Measurements from ENCODE around the gene THAP11. TPM values are rescaled to one million over a fixed set of nuclear protein-coding genes. Genes with fewer than 3 reads are reported as not detected.

THAP11 gene
- total and polyA plus RNA-seq, 2 of the 13 experiments (the other 11 are each of a cell fraction or from before 2014, with no cell fraction given): 44.2 to 53.4 TPM

GRCh38 chr16:67872631-67873434 is 30.7 kb downstream of the THAP11 start, which contains the start of gene EDC4 (continued):
- TF ChIP-seq, protein P1, sequence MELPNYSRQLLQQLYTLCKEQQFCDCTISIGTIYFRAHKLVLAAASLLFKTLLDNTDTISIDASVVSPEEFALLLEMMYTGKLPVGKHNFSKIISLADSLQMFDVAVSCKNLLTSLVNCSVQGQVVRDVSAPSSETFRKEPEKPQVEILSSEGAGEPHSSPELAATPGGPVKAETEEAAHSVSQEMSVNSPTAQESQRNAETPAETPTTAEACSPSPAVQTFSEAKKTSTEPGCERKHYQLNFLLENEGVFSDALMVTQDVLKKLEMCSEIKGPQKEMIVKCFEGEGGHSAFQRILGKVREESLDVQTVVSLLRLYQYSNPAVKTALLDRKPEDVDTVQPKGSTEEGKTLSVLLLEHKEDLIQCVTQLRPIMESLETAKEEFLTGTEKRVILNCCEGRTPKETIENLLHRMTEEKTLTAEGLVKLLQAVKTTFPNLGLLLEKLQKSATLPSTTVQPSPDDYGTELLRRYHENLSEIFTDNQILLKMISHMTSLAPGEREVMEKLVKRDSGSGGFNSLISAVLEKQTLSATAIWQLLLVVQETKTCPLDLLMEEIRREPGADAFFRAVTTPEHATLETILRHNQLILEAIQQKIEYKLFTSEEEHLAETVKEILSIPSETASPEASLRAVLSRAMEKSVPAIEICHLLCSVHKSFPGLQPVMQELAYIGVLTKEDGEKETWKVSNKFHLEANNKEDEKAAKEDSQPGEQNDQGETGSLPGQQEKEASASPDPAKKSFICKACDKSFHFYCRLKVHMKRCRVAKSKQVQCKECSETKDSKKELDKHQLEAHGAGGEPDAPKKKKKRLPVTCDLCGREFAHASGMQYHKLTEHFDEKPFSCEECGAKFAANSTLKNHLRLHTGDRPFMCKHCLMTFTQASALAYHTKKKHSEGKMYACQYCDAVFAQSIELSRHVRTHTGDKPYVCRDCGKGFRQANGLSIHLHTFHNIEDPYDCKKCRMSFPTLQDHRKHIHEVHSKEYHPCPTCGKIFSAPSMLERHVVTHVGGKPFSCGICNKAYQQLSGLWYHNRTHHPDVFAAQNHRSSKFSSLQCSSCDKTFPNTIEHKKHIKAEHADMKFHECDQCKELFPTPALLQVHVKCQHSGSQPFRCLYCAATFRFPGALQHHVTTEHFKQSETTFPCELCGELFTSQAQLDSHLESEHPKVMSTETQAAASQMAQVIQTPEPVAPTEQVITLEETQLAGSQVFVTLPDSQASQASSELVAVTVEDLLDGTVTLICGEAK (IDR thresholded peaks at IDR 0.05): peak; percentile 94
- TF ChIP-seq, protein P1 (CRISPR knock-in tag; IDR thresholded peaks at IDR 0.05): peak; percentile 86
- TF ChIP-seq HMG20A (CRISPR knock-in tag; IDR thresholded peaks at IDR 0.05; ENCODE audit: borderline replicate concordance) (peak; percentile 39; the same call in 1 of the 2 replicates), ZNF547 (CRISPR knock-in tag; IDR thresholded peaks at IDR 0.05) (peak; percentile 81), UBTF (CRISPR knock-in tag; IDR thresholded peaks at IDR 0.05) (peak; percentile 84), GABPA (IDR thresholded peaks at IDR 0.05; ENCODE audit: low read depth, low read length) (peak; percentile 98), GABPA (CRISPR knock-in tag; IDR thresholded peaks at IDR 0.05; ENCODE audit: low read depth) (peak; percentile 96), ETV5 (CRISPR knock-in tag; IDR thresholded peaks at IDR 0.05; ENCODE audit: borderline replicate concordance) (peak; percentile 93), FOXK1 (CRISPR knock-in tag; IDR thresholded peaks at IDR 0.05; ENCODE audit: borderline replicate concordance, low read depth) (peak; percentile 82; the same call in 1 of the 2 replicates), ATF7-NPFF (CRISPR knock-in tag; IDR thresholded peaks at IDR 0.05; ENCODE audit: low read depth) (peak; percentile 90), ZNF362 (CRISPR knock-in tag; IDR thresholded peaks at IDR 0.05; ENCODE audit: borderline replicate concordance) (no peak; the same call in 1 of the 2 replicates)
- TF ChIP-seq, protein P2, sequence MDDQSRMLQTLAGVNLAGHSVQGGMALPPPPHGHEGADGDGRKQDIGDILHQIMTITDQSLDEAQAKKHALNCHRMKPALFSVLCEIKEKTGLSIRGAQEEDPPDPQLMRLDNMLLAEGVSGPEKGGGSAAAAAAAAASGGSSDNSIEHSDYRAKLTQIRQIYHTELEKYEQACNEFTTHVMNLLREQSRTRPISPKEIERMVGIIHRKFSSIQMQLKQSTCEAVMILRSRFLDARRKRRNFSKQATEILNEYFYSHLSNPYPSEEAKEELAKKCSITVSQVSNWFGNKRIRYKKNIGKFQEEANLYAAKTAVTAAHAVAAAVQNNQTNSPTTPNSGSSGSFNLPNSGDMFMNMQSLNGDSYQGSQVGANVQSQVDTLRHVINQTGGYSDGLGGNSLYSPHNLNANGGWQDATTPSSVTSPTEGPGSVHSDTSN (CRISPR knock-in tag; IDR thresholded peaks at IDR 0.05; ENCODE audit: borderline replicate concordance): peak; percentile 76; the same call in 1 of the 2 replicates

All from HepG2 (cell line).